Lung (tissue), 12 donors: ENCODE results near the gene RCOR1. TPM values are rescaled to one million over a fixed set of nuclear protein-coding genes. Genes with fewer than 3 reads are reported as not detected.
A peak's percentile ranks its signal among the peaks of the same experiment; 100 is the strongest.

Experiments used
- ATAC-seq: fragments of 200-7000 bp; cut with Tn5 transposase; one replicate; pipeline ENCODE4 v1.9.1; 2020; ENCODE audit warnings: moderate number of reproducible peaks; ENCODE audit not compliant: insufficient read depth, low FRiP score
- DNase-seq, 3 donors: peaks; one replicate each; pipeline ENCODE4 v3.0.0-alpha.2; 2013 to 2017
- H3K27ac ChIP-seq, 2 donors: one replicate each; pipeline ENCODE4 v1.5.1; 2013; ENCODE audit warnings: mild to moderate bottlenecking in 2 of 2, moderate library complexity in 2 of 2, control low read depth in 1 of 2, inconsistent platforms in 1 of 2, low read depth in 1 of 2, low read length in 1 of 2
- H3K27me3 ChIP-seq, 3 donors: one replicate each; pipeline ENCODE4 v1.5.1; 2013; ENCODE audit warnings: low read length in 2 of 3; ENCODE audit not compliant: control insufficient read depth in 3 of 3, insufficient read depth in 3 of 3
- H3K36me3 ChIP-seq, 4 donors: one replicate each; pipeline ENCODE4 v1.5.1; 2013; ENCODE audit warnings: low read length in 4 of 4, mild to moderate bottlenecking in 1 of 4, moderate library complexity in 1 of 4; ENCODE audit not compliant: control insufficient read depth in 4 of 4, insufficient read depth in 4 of 4
- H3K4me1 ChIP-seq, 5 donors: one replicate each; pipeline ENCODE4 v1.5.1; 2013; ENCODE audit warnings: low read length in 5 of 5, mild to moderate bottlenecking in 2 of 5, moderate library complexity in 1 of 5; ENCODE audit not compliant: control insufficient read depth in 5 of 5, insufficient read depth in 5 of 5
- H3K4me3 ChIP-seq: one replicate; pipeline ENCODE4 v1.5.1; 2013; ENCODE audit warnings: mild to moderate bottlenecking, control low read depth, moderate library complexity
- H3K9ac ChIP-seq, 2 donors: one replicate each; pipeline ENCODE4 v1.5.1; 2013; ENCODE audit warnings: low read length in 2 of 2, control low read depth in 1 of 2; ENCODE audit not compliant: insufficient read depth in 1 of 2
- H3K9me3 ChIP-seq, 4 donors: one replicate each; pipeline ENCODE4 v1.5.1; 2013; ENCODE audit warnings: low read length in 3 of 4, mild to moderate bottlenecking in 1 of 4, moderate library complexity in 1 of 4; ENCODE audit not compliant: control insufficient read depth in 4 of 4, insufficient read depth in 3 of 4
- WGBS, 2 donors: extraction: QIAGEN DNeasy Blood & Tissue Kit; methylation state at CpG; one replicate each; pipeline ENCODE4 v1.1.7; 2013; 5-methylcytosine and 5-hydroxymethylcytosine counted together
- polyA plus RNA-seq, 2 donors: library from polyadenylated mRNA; stranded (reverse); fragments of 200-250 nt; gene quantifications; one replicate each; pipeline ENCODE4 v1.2.1, GENCODE V29; 2013
- total RNA-seq, 2 donors: library from RNA; depleted of rRNA in 1 of 2; stranded (reverse); fragments of >200 nt in 1 of 2; gene quantifications; one replicate each; pipeline ENCODE4 v1.2.1, GENCODE V29; 2014 to 2021
- TF ChIP-seq, protein P1 (sequence below): IDR thresholded peaks from 2 replicates; pipeline ENCODE4 v1.5.1; 2012; ENCODE audit warnings: mild to moderate bottlenecking; ENCODE audit errors: control extremely low read depth, extremely low read depth
- donor health status: control.
- donor health status: control.
- donor health status: Bipolar disorder and iron deficiency.
- donor health status: healthy.
- donor health status: DM: yes; HTN: yes; CAD: no.

RCOR1 gene
- total and polyA plus RNA-seq, 4 donors = 7.9 to 63.9 (median 22.4) TPM

DNA sequence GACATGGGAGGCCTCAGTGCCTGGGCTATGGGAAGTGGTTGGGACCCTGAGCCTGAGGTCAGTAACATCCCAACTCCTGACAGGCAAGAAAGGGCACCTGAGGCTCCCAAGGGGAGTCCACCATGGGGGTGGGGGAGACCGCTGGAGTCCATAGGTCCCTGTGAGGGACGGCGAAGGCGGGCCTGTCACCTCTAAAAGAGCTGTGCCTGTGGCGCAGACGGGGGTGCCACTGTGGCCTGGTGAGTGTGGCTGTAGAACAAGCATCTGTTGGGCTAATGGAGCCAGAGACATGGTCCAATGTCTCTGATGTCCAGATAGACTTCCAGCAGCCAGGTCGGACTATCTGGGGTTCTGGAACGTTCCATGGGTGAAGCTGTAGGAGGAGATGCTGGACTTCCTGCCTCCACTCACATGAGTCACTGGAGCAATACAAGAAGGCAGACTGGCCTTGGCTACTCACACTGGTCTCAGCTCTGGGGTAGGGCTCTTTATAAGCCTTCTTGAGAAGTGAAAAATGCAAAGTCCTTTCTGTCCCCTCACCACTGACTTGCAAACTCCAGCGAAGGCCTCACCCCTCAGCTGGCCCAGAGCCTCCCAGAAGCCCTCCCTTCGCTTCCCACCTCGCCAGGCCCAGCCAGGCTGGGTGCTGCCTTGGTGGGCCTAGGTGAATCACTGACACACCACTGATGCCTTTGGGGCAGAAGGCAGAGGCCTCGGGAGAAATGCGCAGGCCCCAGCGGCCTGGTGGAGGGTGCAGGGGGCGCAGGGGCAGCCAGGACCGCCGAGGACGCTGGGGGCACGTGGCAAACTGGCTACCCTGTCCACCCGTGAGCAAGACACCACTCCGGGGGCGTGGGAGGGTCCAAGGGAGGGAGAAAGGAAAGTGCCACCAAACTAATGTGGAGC is 183.7 kb downstream of the RCOR1 start:
- WGBS, 2 donors = 86 to 89% methylated on average over 22 of the region's 22 CpGs

GRCh38 chr14:102776761-102777710 is 184.6 kb downstream of the RCOR1 start, which contains the start of gene TRAF3:
TRAF3 (plus strand) TSS chr14:102777449; CDS start chr14:102870202, 92,753 bp downstream.
- peak within 1 kb of the TSS; percentile 15 to 29 for H3K9ac ChIP-seq
- peak within 1 kb of the TSS; percentile 71 for H3K4me3 ChIP-seq
- TF ChIP-seq, protein P1, sequence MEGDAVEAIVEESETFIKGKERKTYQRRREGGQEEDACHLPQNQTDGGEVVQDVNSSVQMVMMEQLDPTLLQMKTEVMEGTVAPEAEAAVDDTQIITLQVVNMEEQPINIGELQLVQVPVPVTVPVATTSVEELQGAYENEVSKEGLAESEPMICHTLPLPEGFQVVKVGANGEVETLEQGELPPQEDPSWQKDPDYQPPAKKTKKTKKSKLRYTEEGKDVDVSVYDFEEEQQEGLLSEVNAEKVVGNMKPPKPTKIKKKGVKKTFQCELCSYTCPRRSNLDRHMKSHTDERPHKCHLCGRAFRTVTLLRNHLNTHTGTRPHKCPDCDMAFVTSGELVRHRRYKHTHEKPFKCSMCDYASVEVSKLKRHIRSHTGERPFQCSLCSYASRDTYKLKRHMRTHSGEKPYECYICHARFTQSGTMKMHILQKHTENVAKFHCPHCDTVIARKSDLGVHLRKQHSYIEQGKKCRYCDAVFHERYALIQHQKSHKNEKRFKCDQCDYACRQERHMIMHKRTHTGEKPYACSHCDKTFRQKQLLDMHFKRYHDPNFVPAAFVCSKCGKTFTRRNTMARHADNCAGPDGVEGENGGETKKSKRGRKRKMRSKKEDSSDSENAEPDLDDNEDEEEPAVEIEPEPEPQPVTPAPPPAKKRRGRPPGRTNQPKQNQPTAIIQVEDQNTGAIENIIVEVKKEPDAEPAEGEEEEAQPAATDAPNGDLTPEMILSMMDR = no peak
- DNase-seq (peak; percentile 61 to 83 (median 70)), ATAC-seq (peak; percentile 68)
- H3K27me3 ChIP-seq = no peaks in the 10 kb centered on the region
- no peaks in the 10 kb centered on the region for H3K9me3 ChIP-seq
- 14 to 45% methylated on average over 46 to 163 of the region's 163 CpGs for WGBS, 2 donors
- H3K36me3 ChIP-seq = no peaks in the 10 kb centered on the region
- H3K4me1 ChIP-seq = peaks cover 0 to 14% (median 7%) of the 10 kb centered on the region in 5 donors
- H3K27ac ChIP-seq = peak within 1 kb of the TSS; percentile 56 to 89

More for the DNA sequence above, 183.7 kb downstream of the RCOR1 start:
- Histone ChIP-seq H3K9me3 (no peaks in the 10 kb centered on the region), H3K4me1 (peaks cover 0 to 14% (median 7%) of the 10 kb centered on the region in 5 donors), H3K27me3 (no peaks in the 10 kb centered on the region), H3K27ac (peak overlapping the region; percentile 26 to 89), H3K4me3 (no peak overlapping the region), H3K36me3 (no peaks in the 10 kb centered on the region), H3K9ac (no peak overlapping the region)
- no peak for ATAC-seq
- peak in 2 of 3 donors; percentile 15 to 18 for DNase-seq
- TF ChIP-seq, protein P1 = no peak

GRCh38 chr14:102777711-102778337 is 185.4 kb downstream of the RCOR1 start:
- Histone ChIP-seq H3K9ac (peak overlapping the region; percentile 15 to 29), H3K4me1 (peaks cover 0 to 14% (median 7%) of the 10 kb centered on the region in 5 donors), H3K36me3 (no peaks in the 10 kb centered on the region), H3K27me3 (no peaks in the 10 kb centered on the region), H3K9me3 (no peaks in the 10 kb centered on the region), H3K4me3 (peak overlapping the region; percentile 71), H3K27ac (peak overlapping the region; percentile 56 to 80)
- peak in 2 of 3 donors; percentile 16 to 35 for DNase-seq
- TF ChIP-seq, protein P1 = no peak
- ATAC-seq = peak; percentile 12
- WGBS, 2 donors = 1% methylated on average over 38 to 98 of the region's 98 CpGs
